A673 (cell line): ENCODE data around the gene ANP32B.
"Not testable (repeated sequence)": the region's sequence is repeated elsewhere in the genome, so short reads cannot be mapped to it uniquely, and the experiment has no call there.

Experiments used
- CTCF ChIP-seq: fragments of 300-800, 200-600 bp; sonication (generic); conservative IDR thresholded peaks from 2 replicates; pipeline ENCODE4 v1.5.1; 2017; ENCODE audit warnings: low read depth, mild to moderate bottlenecking, antibody characterized with exemption, low read length, moderate library complexity, mixed read lengths
- EZH2 ChIP-seq: fragments of 200-600 bp; sonication (generic); IDR thresholded peaks from 2 replicates; pipeline ENCODE4 v1.6.1; 2017; ENCODE audit warnings: borderline replicate concordance, low read depth, mild to moderate bottlenecking, mixed read lengths, antibody characterized with exemption, low read length; ENCODE audit not compliant: poor library complexity, severe bottlenecking

- TF ChIP-seq CTCF, EZH2: not testable (repeated sequence)
These were observed 36.0 kb upstream of the ANP32B start for GRCh38 chr9:97947094-97947493.
